GM21825 (cell line): ENCODE measurements around the gene GALNT18.

Experiments
- ATAC-seq: cut with Tn5 transposase; IDR thresholded peaks from one replicate; pipeline ENCODE4 v1.9.1; 2021; ENCODE audit warnings: mild to moderate bottlenecking, moderate library complexity; ENCODE audit not compliant: unreplicated experiment

GALNT18 gene

GRCh38 chr11:11441516-11441915, 180.3 kb downstream of the GALNT18 start:
- no peak for ATAC-seq

GRCh38 chr11:11441091-11441490, 180.7 kb downstream of the GALNT18 start:
- ATAC-seq: no peak

- no peak for ATAC-seq
These were observed 181.7 kb downstream of the GALNT18 start for GRCh38 chr11:11440144-11440543.

- ATAC-seq: no peak
These were observed 182.2 kb downstream of the GALNT18 start for GRCh38 chr11:11439591-11439990.

- ATAC-seq: no peak
These were observed 185.0 kb downstream of the GALNT18 start for GRCh38 chr11:11436715-11437313.

- no peak for ATAC-seq
These were observed 186.2 kb downstream of the GALNT18 start for GRCh38 chr11:11435635-11436034.

GRCh38 chr11:11433960-11434359, 187.8 kb downstream of the GALNT18 start:
- ATAC-seq: no peak

GRCh38 chr11:11432621-11433319, 189.0 kb downstream of the GALNT18 start:
- ATAC-seq: no peak

GRCh38 chr11:11430431-11430830, 191.4 kb downstream of the GALNT18 start:
- no peak for ATAC-seq

- ATAC-seq: no peak
These were observed 193.1 kb downstream of the GALNT18 start for GRCh38 chr11:11428714-11429113.

GRCh38 chr11:11427542-11427941, 194.3 kb downstream of the GALNT18 start:
- no peak for ATAC-seq

GRCh38 chr11:11427140-11427539, 194.7 kb downstream of the GALNT18 start:
- no peak for ATAC-seq

- no peak for ATAC-seq
These were observed 195.4 kb downstream of the GALNT18 start for GRCh38 chr11:11426226-11426952.

- ATAC-seq: no peak
These were observed 196.0 kb downstream of the GALNT18 start for GRCh38 chr11:11425806-11426205.

- no peak for ATAC-seq
These were observed 197.1 kb downstream of the GALNT18 start for GRCh38 chr11:11424688-11425087.

- no peak for ATAC-seq
These were observed 199.2 kb downstream of the GALNT18 start for GRCh38 chr11:11422411-11423128.

GRCh38 chr11:11421509-11421908, 200.3 kb downstream of the GALNT18 start:
- no peak for ATAC-seq

- ATAC-seq: no peak
These were observed 200.9 kb downstream of the GALNT18 start for GRCh38 chr11:11420899-11421285.

- no peak for ATAC-seq
These were observed 201.5 kb downstream of the GALNT18 start for GRCh38 chr11:11420191-11420898.

- ATAC-seq: no peak
These were observed 202.1 kb downstream of the GALNT18 start for GRCh38 chr11:11419747-11420146.

GRCh38 chr11:11416917-11417316, 204.9 kb downstream of the GALNT18 start:
- ATAC-seq: no peak
